Effector memory CD4-positive, alpha-beta T cell (primary cell): ENCODE data around the gene MBD2.
"Not testable (repeated sequence)": the region's sequence is repeated elsewhere in the genome, so short reads cannot be mapped to it uniquely, and the experiment has no call there.

ENCODE experiments used
- DNase-seq, 3 donors: peaks; one replicate each; pipeline ENCODE4 v3.0.0-alpha.2; 2020
- H3K27ac ChIP-seq: 2 replicates; pipeline ENCODE4 v1.7.0; 2013; ENCODE audit warnings: mild to moderate bottlenecking, low read length, moderate library complexity; ENCODE audit not compliant: insufficient read depth, poor library complexity, severe bottlenecking
- H3K27me3 ChIP-seq: replicated peaks from 2 replicates; pipeline ENCODE4 v1.7.0; 2013; ENCODE audit warnings: mild to moderate bottlenecking, low read length; ENCODE audit not compliant: insufficient read depth, control insufficient read depth, poor library complexity, severe bottlenecking
- H3K36me3 ChIP-seq: 2 replicates; pipeline ENCODE4 v1.7.0; 2013; ENCODE audit warnings: mild to moderate bottlenecking, low read length, moderate library complexity; ENCODE audit not compliant: control insufficient read depth, insufficient read depth
- H3K4me1 ChIP-seq: 2 replicates; pipeline ENCODE4 v1.7.0; 2013; ENCODE audit warnings: low read length, mild to moderate bottlenecking; ENCODE audit not compliant: control insufficient read depth, insufficient read depth, poor library complexity, severe bottlenecking
- H3K4me3 ChIP-seq: 2 replicates; pipeline ENCODE4 v1.7.0; 2013; ENCODE audit warnings: low read length, low read depth, mild to moderate bottlenecking; ENCODE audit not compliant: insufficient read depth, poor library complexity, severe bottlenecking
- H3K9me3 ChIP-seq: 2 replicates; pipeline ENCODE4 v1.7.0; 2013; ENCODE audit warnings: mild to moderate bottlenecking, low read length, moderate library complexity; ENCODE audit not compliant: control insufficient read depth

The MBD2 gene

GRCh38 chr18:54220406-54220805 lies 4.1 kb downstream of the MBD2 start:
- no peak overlapping the region for H3K27ac ChIP-seq
- peaks cover 15% of the 10 kb centered on the region for H3K4me1 ChIP-seq
- H3K9me3 ChIP-seq: no peaks in the 10 kb centered on the region
- no peak overlapping the region for H3K4me3 ChIP-seq
- H3K36me3 ChIP-seq: no peaks in the 10 kb centered on the region
- no peaks in the 10 kb centered on the region for H3K27me3 ChIP-seq
- DNase-seq: no peak

GRCh38 chr18:54218803-54219202 lies 5.7 kb downstream of the MBD2 start:
- H3K4me1 ChIP-seq: peaks cover 14% of the 10 kb centered on the region
- H3K9me3 ChIP-seq, H3K27me3 ChIP-seq, H3K4me3 ChIP-seq, H3K36me3 ChIP-seq, DNase-seq, H3K27ac ChIP-seq: not testable (repeated sequence)

GRCh38 chr18:54218299-54218698 lies 6.2 kb downstream of the MBD2 start:
- H3K4me3 ChIP-seq: no peak overlapping the region

GRCh38 chr18:54217624-54218023 lies 6.8 kb downstream of the MBD2 start:
- no peaks in the 10 kb centered on the region for H3K9me3 ChIP-seq
- no peak overlapping the region for H3K27ac ChIP-seq
- H3K4me1 ChIP-seq: peaks cover 3% of the 10 kb centered on the region
- DNase-seq: no peak
- H3K4me3 ChIP-seq: no peak overlapping the region
- no peaks in the 10 kb centered on the region for H3K27me3 ChIP-seq
- H3K36me3 ChIP-seq: no peaks in the 10 kb centered on the region

More at GRCh38 chr18:54218299-54218698, 6.2 kb downstream of the MBD2 start:
- Histone ChIP-seq H3K27me3 (no peaks in the 10 kb centered on the region), H3K4me1 (peaks cover 9% of the 10 kb centered on the region), H3K27ac (no peak overlapping the region), H3K36me3 (no peaks in the 10 kb centered on the region), H3K9me3 (no peaks in the 10 kb centered on the region)
- no peak for DNase-seq

DNA sequence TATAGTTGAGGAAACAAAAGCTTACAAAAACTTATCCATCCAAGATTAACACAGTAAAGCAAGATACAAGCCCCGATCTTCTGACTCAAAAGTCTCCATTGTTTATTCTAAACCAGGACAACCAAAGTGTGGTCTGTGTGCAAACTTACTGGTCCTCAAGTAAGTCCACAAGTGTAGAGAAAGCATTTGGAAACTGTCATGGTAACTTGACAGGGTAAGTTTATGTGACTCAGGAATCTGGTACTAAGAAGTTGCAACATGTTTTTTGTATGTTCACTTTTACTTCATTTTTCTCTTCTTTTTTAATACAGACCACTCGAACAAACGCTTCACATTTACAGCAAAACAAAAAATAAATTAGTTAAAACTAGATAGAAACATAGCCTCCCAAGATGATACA lies 9.4 kb downstream of the MBD2 start:
- no peaks in the 10 kb centered on the region for H3K27me3 ChIP-seq
- H3K4me1 ChIP-seq: no peaks in the 10 kb centered on the region
- no peak for DNase-seq
- H3K9me3 ChIP-seq: no peaks in the 10 kb centered on the region
- H3K36me3 ChIP-seq: no peaks in the 10 kb centered on the region
- H3K27ac ChIP-seq: no peak overlapping the region
- H3K4me3 ChIP-seq: no peak overlapping the region

- DNase-seq: no peak
- H3K36me3 ChIP-seq: no peaks in the 10 kb centered on the region
These were observed 14.0 kb downstream of the MBD2 start for GRCh38 chr18:54210463-54210862.

GRCh38 chr18:54209471-54210180 lies 14.8 kb downstream of the MBD2 start:
- no peaks in the 10 kb centered on the region for H3K4me1 ChIP-seq
- no peaks in the 10 kb centered on the region for H3K9me3 ChIP-seq
- H3K27ac ChIP-seq: no peak overlapping the region
- no peak overlapping the region for H3K4me3 ChIP-seq
- no peaks in the 10 kb centered on the region for H3K27me3 ChIP-seq
- peaks cover 5% of the 10 kb centered on the region for H3K36me3 ChIP-seq
- no peak for DNase-seq

More at GRCh38 chr18:54210463-54210862, 14.0 kb downstream of the MBD2 start:
- Histone ChIP-seq H3K9me3 (no peaks in the 10 kb centered on the region), H3K4me3 (no peak overlapping the region), H3K4me1 (no peaks in the 10 kb centered on the region), H3K27me3 (no peaks in the 10 kb centered on the region), H3K27ac (no peak overlapping the region)

DNA sequence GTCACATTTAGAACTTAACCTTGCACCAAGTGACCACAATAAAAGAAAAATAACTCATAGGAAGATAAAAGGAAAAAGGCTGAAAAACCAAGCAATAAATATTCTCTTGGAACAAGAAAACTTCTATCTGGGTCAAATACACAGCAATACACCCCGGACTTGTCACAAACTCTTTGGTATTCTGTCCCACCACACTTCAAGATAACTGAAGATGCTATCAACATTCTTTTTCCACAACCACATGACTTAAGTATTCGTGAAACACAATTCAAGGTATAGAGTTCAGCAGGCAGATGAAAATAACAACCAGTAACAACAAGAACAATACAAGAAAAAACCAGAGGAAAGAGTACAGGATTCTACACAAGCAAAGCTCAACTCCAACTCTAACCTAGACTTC lies 18.0 kb downstream of the MBD2 start:
- Histone ChIP-seq H3K4me1 (no peaks in the 10 kb centered on the region), H3K9me3 (no peaks in the 10 kb centered on the region), H3K4me3 (no peak overlapping the region), H3K27ac (no peak overlapping the region), H3K36me3 (peaks cover 17% of the 10 kb centered on the region), H3K27me3 (no peaks in the 10 kb centered on the region)
- no peak for DNase-seq

DNA sequence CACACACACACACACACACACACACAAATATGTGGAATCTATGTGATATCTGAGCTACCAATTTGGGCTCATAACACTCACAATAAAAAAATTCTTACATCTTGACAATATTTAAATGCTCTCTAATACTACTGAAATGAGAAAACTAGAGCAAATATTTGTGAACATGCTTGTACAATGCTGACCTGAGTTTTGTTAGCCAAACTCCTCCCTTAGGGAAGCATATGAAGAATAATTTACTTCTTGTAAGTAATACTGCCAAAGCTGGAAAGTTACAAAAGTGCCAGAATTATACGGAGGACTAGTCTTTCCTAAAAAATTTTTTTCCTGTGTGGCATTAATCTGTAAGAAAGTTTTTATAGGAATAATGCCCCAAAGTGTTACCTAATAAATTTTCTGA lies 18.5 kb downstream of the MBD2 start:
- Histone ChIP-seq H3K36me3 (peaks cover 17% of the 10 kb centered on the region), H3K4me3 (no peak overlapping the region), H3K4me1 (no peaks in the 10 kb centered on the region), H3K27ac (no peak overlapping the region), H3K9me3 (no peaks in the 10 kb centered on the region), H3K27me3 (no peaks in the 10 kb centered on the region)
- no peak for DNase-seq

- not testable (repeated sequence) for DNase-seq, H3K4me3 ChIP-seq
These were observed 19.0 kb downstream of the MBD2 start for GRCh38 chr18:54205448-54205847.

More at GRCh38 chr18:54205448-54205847, 19.0 kb downstream of the MBD2 start:
- H3K9me3 ChIP-seq, H3K27me3 ChIP-seq, H3K27ac ChIP-seq, H3K4me1 ChIP-seq: not testable (repeated sequence)
- H3K36me3 ChIP-seq: peaks cover 18% of the 10 kb centered on the region
